Fibroblast of the aortic adventitia (primary cell): ENCODE measurements around the gene ZNF616. TPM values are rescaled to one million over a fixed set of nuclear protein-coding genes. Genes with fewer than 3 reads are reported as not detected.
A peak's percentile ranks its signal among the peaks of the same experiment; 100 is the strongest.
"Not testable (repeated sequence)": the region's sequence is repeated elsewhere in the genome, so short reads cannot be mapped to it uniquely, and the experiment has no call there.

ENCODE experiments used
- DNase-seq: peaks from one replicate; pipeline ENCODE4 v3.0.0-alpha.2; 2010; ENCODE audit warnings: low read depth
- H3K4me3 ChIP-seq: 2 replicates; pipeline ENCODE4 v1.5.1; 2011; ENCODE audit warnings: low read depth, mild to moderate bottlenecking, control low read depth, low read length, moderate library complexity
- total RNA-seq: library from RNA; depleted of rRNA; stranded (reverse); fragments of >200 nt; gene quantifications from 2 replicates; pipeline ENCODE4 v1.2.3, GENCODE V29; 2012; ENCODE audit warnings: low replicate concordance
- TF ChIP-seq, protein P1 (sequence below): IDR thresholded peaks from 2 replicates; pipeline ENCODE4 v1.5.1; 2011; ENCODE audit warnings: mild to moderate bottlenecking, low read length, control low read depth, inconsistent platforms; ENCODE audit not compliant: insufficient read depth

The ZNF616 gene
- total RNA-seq, 1 donor, result 8.9 TPM

DNA sequence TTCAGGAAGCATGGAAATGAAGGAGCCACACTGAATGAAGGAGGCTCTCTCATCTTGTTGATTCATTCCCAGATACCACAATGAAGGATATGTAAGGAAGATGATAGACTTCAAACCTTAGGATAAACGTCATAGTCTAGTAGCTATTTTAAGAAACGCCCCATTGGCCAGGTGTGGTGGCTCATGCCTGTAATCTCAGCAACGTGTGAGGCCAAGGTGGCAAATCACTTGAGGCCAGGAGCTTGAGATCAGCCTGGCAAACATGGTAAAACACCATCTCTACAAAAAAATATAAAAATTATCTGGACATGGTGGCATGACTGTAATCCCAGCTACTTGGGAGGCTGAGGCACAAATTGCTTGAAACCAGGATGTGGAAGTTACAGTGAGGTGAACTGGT is 27.1 kb downstream of the ZNF616 start:
- H3K4me3 ChIP-seq, result no peak overlapping the region
- TF ChIP-seq, protein P1, sequence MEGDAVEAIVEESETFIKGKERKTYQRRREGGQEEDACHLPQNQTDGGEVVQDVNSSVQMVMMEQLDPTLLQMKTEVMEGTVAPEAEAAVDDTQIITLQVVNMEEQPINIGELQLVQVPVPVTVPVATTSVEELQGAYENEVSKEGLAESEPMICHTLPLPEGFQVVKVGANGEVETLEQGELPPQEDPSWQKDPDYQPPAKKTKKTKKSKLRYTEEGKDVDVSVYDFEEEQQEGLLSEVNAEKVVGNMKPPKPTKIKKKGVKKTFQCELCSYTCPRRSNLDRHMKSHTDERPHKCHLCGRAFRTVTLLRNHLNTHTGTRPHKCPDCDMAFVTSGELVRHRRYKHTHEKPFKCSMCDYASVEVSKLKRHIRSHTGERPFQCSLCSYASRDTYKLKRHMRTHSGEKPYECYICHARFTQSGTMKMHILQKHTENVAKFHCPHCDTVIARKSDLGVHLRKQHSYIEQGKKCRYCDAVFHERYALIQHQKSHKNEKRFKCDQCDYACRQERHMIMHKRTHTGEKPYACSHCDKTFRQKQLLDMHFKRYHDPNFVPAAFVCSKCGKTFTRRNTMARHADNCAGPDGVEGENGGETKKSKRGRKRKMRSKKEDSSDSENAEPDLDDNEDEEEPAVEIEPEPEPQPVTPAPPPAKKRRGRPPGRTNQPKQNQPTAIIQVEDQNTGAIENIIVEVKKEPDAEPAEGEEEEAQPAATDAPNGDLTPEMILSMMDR, result no peak
- no peak for DNase-seq

DNA sequence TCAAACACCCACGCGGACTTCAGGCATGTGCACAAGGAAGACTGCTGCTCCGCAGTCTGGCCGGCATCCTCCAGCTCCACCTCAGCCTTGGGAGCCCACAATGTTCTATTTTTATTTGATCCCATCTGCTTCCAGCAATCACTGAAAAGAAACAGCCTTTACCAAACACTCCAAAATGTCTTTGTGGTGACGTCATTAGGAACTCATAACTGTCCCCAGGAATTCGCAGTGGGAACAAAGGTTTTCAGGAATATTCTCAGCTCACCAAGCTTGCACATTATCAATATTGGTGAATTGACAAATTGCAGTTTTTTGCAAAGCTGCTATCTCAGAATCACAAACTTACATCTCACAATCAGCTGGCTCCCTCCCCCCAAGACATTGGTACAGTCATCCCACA is 29.0 kb downstream of the ZNF616 start:
- DNase-seq, result no peak
- TF ChIP-seq, protein P1, result no peak
- no peak overlapping the region for H3K4me3 ChIP-seq

DNA sequence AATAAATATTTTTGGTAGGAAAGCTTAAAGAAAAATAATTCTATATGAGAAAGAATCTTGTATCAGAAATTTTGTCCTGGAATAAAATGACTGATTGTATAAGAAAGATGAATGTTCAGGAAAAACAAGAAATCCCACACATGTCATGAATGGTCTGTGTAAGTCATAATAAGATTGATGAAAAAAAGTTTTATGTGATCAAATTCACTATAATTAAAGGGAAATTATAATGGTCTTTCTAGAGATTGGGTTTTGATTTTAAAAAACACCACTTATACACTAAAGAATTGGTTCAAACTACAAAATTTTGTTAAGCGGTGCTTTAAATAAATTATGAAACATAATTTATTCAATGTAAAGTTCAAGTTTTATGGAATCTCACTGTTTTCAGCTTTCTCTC is 37.0 kb downstream of the ZNF616 start:
- H3K4me3 ChIP-seq, result no peak overlapping the region
- TF ChIP-seq, protein P1, result no peak
- no peak for DNase-seq

DNA sequence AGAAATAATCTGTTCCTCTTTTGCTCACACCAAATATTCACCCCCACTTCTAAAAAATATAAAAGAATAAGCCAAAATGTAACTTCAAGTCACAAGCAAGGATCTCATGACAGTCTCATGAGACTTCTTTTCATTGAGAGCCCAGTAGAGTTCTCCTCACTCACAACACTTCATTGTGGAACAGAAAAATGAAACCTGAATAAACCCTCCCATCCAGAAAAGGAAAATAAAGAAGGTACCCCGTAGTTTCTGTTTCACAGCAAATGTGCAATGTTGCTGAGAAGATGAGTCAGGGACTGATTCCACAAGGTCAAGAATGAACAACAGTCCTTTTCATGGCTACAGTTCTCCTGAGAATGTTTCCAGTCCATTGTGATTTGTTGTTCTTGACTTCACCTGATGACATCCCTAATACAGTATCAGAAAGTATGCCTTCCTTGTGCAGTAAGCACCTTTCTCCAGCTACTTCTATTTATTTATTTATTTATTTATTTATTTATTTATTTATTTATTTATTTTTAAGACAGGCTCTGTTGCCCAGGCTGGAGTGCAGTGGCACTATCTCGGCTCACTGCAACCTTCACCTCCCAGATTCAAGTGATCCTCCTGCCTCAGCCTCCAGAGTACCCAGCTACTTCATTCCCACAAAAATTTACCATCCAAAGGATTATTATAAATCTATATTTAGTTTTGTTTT is 37.7 kb downstream of the ZNF616 start:
- TF ChIP-seq, protein P1, result no peak
- H3K4me3 ChIP-seq, result no peak overlapping the region
- no peak for DNase-seq

DNA sequence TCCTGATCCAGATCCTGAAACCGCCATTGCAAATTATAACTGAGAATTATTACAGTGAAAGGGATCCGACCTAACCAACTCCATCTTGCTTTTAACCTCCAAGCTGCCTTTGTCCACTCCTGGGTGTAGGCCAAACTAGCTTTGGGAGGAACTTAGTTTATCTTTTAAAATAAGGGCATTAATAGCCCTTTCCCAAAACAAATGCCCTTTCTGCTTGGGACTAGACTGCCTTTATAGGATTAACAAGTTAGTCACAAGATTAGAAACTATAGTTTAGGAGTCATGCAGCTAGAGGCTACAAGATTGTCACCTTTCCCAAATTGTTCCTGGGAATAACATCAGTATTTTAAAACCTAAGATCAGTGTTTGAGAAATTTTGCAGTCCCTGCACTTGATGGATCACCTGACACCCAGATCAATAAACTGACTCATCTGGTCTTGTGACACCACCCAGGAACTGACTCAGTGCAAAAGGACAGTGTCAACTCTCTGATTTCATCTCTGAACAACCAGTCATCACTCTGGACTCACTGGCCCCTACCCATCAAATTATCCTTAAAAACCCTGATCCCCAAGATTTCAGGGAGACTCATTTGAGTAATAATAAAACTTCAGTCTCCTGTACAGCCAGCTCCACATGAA is 40.1 kb downstream of the ZNF616 start:
- TF ChIP-seq, protein P1, result no peak
- no peak overlapping the region for H3K4me3 ChIP-seq
- no peak for DNase-seq

DNA sequence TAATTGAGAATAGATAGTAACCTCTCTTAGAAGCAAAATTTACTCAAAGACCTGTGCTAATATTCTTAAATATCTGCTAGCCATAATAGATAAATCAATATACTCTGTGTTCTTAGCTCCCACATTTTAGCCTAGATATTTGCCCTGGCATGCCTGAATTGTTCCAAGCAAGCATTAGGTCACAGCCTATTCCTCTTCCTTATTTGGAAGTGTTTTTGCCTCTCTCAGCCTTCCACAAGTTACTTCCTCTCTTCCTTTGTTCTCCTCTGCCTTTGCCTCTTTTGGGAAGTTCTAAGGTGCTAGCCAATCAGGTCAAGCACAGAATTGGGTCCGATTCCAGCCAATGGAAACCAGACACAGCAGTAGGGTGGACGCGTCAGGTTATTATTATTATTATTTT is 43.3 kb downstream of the ZNF616 start:
- peak; percentile 2 for DNase-seq
- H3K4me3 ChIP-seq, result not testable (repeated sequence)

DNA sequence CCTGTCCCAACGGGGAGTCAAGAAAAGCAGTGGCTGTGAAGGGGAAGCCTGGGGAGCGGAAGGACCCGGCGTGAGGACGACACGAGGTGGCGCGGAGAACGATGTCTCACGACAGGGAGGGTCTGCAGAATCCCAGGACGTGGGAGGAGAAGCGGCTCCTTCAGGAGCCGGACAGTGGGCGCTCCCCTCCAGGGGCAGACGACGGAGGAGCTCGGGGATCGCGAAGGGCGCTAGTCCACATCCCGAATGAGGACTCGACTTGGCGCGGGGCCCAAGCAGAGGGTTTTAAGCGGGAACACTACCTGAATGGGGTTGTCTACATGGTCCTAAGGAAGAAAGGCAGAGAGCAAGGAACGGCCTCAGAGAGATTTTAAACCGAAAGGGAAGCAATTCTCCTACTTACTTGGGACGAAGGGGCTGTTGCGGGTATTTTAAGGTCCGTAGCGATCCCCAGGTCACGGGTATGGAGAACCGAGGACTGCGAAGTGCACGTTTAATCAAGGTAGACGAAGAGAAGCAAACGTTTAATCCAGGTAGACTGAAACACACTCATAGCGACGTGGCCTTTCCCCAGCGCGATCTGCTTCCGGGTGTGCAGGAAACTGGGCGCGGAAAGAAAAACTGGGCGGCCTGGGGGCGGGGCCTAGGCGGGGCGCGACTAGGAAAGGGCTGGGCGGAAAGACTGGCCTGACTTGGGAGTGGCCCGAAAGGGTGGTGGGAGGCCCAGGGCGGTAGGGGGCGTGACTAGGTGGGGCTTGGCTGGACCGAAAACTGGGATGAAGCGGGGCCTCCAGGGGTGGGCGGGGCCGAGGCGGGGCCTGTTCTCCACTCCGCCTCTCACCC is 44.3 kb downstream of the ZNF616 start, which contains the start of gene ZNF841:
TSS of gene ZNF841 (minus strand) at position 594 of the 843 bp plus-strand sequence. CDS start 10,964 bp downstream, outside the sequence.
- H3K4me3 ChIP-seq, result peak within 1 kb of the TSS; percentile 95
- TF ChIP-seq, protein P1, result no peak
- peak; percentile 94 for DNase-seq
